ENCODE measurements around the gene PCGF3.
A peak's percentile ranks its signal among the peaks of the same experiment; 100 is the strongest.

Gene PCGF3

DNA sequence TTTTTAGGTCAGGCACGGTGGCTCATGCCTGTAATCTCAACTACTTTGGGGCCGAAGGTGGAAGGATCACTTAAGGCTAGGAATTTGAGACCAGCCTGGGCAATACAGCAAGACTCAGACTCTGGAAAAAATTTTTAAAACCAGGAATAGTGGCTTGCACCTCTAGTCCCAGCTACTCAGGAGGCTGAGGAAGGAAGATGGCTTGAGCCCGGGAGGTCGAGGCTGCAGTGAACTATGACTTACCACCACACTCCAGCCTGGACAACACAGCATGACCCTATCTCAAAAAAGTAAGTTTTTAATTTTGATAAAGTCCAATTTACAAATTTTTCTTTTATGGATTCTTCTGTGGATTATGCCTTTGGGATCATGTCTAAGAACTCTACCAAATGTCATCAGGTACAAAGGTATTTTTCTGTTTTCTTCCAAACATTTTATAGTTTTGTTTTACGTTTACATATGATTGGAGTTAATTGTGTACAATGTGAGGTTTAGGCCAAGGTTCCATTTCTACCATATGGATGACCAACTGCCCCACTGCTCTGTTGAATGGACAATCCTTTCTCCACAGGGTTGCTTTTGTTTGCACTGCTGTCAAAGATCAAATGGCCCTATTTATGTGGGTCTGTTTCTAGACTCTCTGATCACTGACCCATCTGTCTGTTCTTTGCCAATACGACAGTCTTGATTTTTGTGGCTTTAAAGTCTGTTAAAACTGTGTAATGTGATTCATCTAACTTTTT, 72.1 kb downstream of the PCGF3 start:
- TF ChIP-seq, protein P1, sequence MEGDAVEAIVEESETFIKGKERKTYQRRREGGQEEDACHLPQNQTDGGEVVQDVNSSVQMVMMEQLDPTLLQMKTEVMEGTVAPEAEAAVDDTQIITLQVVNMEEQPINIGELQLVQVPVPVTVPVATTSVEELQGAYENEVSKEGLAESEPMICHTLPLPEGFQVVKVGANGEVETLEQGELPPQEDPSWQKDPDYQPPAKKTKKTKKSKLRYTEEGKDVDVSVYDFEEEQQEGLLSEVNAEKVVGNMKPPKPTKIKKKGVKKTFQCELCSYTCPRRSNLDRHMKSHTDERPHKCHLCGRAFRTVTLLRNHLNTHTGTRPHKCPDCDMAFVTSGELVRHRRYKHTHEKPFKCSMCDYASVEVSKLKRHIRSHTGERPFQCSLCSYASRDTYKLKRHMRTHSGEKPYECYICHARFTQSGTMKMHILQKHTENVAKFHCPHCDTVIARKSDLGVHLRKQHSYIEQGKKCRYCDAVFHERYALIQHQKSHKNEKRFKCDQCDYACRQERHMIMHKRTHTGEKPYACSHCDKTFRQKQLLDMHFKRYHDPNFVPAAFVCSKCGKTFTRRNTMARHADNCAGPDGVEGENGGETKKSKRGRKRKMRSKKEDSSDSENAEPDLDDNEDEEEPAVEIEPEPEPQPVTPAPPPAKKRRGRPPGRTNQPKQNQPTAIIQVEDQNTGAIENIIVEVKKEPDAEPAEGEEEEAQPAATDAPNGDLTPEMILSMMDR (IDR thresholded peaks at IDR 0.05) = no peak
- TF ChIP-seq ZFX (IDR thresholded peaks at IDR 0.05; ENCODE audit: borderline replicate concordance) = no peak
- H3K27ac ChIP-seq = peak overlapping the region; percentile 99

DNA sequence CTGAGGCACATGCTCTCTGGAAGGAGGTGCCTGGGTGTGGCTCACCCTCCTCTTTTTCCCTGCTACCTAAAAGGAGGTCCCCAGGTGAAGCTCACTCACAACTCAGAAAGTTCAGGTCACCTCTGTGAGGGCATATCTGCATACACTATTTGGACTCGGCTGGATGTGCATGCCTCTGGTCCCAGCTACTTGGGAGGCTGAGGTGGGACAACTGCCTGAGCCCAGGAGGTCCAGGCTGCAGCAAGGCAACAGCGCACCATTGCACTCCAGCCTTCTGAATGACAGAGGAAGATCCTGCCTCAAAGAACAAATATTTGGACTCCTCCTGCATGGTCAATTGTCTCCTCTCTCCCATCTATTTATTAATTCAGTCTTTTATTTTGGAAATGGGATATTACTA, 73.9 kb downstream of the PCGF3 start:
- TF ChIP-seq, protein P1 (IDR thresholded peaks at IDR 0.05) = no peak
- TF ChIP-seq ZFX (IDR thresholded peaks at IDR 0.05; ENCODE audit: borderline replicate concordance) = no peak
- peak overlapping the region; percentile 99 for H3K27ac ChIP-seq

DNA sequence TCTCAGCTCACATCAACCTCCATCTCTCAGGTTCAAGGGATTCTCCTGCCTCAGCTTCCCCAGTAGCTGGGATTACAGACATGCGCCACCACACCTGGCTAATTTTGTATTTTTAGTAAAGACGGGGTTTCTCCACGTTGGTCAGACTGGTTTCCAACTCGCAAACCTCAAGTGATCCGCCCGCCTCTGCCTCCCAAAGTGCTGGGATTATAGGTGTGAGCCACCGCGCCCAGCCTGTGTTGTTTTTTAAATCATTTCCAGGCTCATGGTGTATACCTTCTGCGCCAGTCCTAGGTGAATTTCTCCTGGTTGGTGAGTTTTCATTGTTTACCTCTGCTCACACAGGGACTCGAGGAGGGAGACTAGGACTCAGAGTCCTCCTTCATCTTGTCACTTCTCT, 74.6 kb downstream of the PCGF3 start:
- peak overlapping the region; percentile 99 for H3K27ac ChIP-seq

DNA sequence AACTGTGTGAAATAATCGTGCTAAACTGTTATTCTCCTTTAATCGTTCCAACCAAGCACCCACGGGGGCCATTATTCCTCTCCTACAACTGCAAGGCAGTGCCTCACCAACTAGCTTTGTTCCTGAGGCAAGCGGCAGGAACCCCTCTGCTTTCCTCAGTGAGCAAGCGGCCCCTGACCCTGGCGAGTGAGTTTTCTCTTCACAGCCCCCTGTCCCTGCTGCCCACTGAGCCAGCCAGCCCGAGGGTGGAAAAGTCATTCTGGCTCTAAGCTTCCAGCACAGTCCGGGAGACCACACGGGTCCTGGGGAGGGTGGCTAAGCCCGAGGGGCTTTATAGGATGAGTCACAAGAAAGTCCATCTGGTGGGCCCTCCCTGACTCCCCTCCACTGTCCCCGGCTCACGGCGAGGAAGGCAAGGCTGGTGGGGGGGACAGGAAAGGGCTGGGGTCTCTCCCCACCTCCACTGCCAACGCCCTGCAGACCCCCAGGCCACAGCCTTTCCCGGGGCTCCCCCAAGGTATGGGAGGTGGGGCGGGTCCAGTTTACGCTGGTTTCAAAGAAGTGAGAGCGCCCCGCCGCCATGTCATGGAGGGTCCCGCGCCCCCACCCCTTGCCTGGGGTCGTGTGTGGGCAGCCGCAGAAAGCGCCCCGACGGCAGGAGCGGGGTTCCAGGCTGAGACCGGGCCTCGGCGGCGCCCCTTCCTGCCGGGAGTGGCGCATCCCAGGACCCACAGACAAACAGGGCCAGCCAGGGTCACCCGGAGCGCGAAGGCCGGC, 75.3 kb downstream of the PCGF3 start:
- H3K27ac ChIP-seq = peak overlapping the region; percentile 99
- TF ChIP-seq, protein P1 (IDR thresholded peaks at IDR 0.05) = no peak
- no peak for TF ChIP-seq ZFX (IDR thresholded peaks at IDR 0.05; ENCODE audit: borderline replicate concordance)

DNA sequence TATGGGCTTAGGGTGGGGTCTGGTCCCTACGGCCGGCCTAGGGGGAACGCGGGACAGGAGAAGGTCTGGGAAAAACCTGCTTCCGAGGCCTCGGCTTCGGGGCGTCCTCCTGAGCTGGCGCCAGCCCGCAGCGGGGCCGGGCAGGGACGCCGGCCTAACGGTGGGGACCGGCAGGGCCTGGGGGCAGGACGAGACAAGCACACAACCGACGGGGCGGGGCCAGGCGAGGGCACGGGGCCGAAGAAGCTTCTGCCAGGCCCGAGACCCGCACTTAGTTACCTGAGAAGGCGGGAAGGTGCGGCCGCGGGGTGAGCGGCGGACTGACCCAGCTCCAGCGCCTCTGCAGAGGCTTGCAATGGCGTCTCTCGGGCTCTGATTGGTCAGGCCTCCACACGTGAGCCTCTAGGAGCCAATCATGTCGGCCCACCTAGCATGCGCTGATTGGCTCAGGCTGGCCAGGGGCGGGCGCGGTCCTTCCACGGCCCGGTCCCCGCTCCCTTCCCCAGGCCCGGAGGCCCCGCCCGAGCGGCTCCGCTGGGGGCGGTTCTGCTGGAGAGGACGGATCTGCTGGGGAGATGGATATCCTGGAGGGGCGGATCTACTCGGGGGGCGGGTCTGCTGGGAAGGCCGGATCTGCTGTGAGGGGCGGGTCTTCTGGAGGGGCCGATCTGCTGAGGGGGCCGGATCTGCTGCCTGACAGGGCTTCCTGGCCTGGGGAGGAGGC, 76.0 kb downstream of the PCGF3 start:
- TF ChIP-seq, protein P1 (IDR thresholded peaks at IDR 0.05) = no peak
- no peak for TF ChIP-seq ZFX (IDR thresholded peaks at IDR 0.05; ENCODE audit: borderline replicate concordance)

DNA sequence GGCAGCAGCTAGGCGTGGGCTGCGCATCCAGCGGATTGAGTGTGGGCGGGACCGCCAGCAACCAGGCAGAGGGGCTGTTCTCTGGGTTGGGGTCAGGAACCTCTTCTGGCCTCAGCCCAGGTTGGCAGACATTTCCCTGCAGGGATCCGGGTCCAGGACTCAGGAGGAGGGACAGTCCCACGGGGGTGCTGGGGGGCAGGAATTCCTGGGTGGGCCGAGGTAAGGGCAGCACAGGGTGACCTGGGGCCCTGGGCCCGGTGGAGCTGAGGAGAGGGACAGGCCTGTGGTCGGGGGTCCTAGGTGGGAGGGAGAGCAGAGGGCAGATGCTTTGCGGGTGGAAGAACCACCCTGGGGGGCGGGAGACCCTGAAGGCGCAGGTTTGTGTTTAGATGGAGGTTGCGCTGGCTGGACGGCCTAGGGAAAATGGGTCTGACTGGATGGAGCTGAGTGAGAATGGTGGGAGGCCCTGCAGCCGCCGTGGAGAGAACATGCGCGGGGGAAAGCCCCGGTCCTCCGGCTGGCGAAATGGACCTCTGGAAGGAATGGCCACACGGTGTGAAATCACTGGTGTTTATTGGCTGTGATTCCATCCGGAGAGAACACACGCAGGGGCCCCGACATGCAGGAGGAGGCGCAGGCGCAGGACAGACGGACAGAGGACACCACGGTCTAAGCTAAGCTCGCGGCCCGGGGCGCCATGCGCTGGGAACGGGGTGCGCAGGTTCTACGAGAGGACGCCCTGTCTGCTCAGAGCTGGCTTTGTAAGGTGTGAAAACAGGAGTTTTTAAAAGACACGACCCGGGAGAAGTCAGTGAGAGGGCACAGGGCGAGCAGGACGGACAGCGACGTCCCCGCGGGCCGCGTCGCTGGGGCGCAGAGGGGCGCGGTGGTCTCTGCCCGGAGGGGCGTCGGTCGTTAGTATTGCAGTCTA, 79.0 kb downstream of the PCGF3 start:
- TF ChIP-seq ZFX (IDR thresholded peaks at IDR 0.05; ENCODE audit: borderline replicate concordance) = no peak
- TF ChIP-seq, protein P1 (IDR thresholded peaks at IDR 0.05) = no peak
- peak overlapping the region; percentile 99 for H3K27ac ChIP-seq

More for the DNA sequence above, 76.0 kb downstream of the PCGF3 start:
- peak overlapping the region; percentile 99 for H3K27ac ChIP-seq

Data from 22Rv1 (cell line).